B cell (primary cell): Measurements from ENCODE around the gene RPL11. TPM values are rescaled to one million over a fixed set of nuclear protein-coding genes. Genes with fewer than 3 reads are reported as not detected.

ENCODE experiments used
- ATAC-seq: fragments of 200-7000 bp; cut with Tn5 transposase; one replicate; pipeline ENCODE4 v1.10.0; 2021; ENCODE audit warnings: low read depth, mild to moderate bottlenecking, moderate number of reproducible peaks, moderate library complexity
- CTCF ChIA-PET: fragments of 350-600 bp; sonication (Branson Sonifier 250); formaldehyde crosslinking; loops from one replicate; lab custom pipeline; 2021; ENCODE audit warnings: antibody characterized with exemption, inconsistent platforms; lab: Charles Lee
- POLR2A ChIA-PET: fragments of 350-600 bp; sonication (Branson Sonifier 250); formaldehyde crosslinking; loops from one replicate; lab custom pipeline; 2021; ENCODE audit warnings: antibody characterized with exemption; lab: Charles Lee
- DNase-seq: peaks from one replicate; pipeline ENCODE4 v3.0.0; 2013
- H2AFZ ChIP-seq: 2 replicates; pipeline ENCODE4 v1.6.1; 2012; ENCODE audit warnings: mild to moderate bottlenecking, low read depth, low read length; ENCODE audit not compliant: insufficient read depth, poor library complexity, severe bottlenecking
- H3K27ac ChIP-seq, 2 donors: 1 replicate in 1 of 2; 2 replicates in 1 of 2; pipeline ENCODE4 v1.5.1; 2012 to 2013; ENCODE audit warnings: low read length in 2 of 2, mild to moderate bottlenecking in 2 of 2, moderate library complexity in 1 of 2
- H3K27me3 ChIP-seq, 4 experiments: fragments of 200-600 bp in 1 of 4; sonication (generic) in 1 of 4; replicated peaks in 1 of 4; 1 replicate in 2 of 4; 2 replicates in 2 of 4; pipeline versions ENCODE4 v1.6.1 to v1.7.0; 2013 to 2016; ENCODE audit warnings: low read length in 3 of 4, mild to moderate bottlenecking in 2 of 4, mixed read lengths in 1 of 4, moderate library complexity in 1 of 4; ENCODE audit not compliant: insufficient read depth in 4 of 4, control insufficient read depth in 3 of 4; ENCODE audit errors: control extremely low read depth in 1 of 4
- H3K36me3 ChIP-seq, 2 experiments: replicated peaks in 1 of 2; 1 replicate in 1 of 2; 2 replicates in 1 of 2; pipeline versions ENCODE4 v1.6.1 to v1.7.1; 2013; ENCODE audit warnings: low read length in 1 of 2; ENCODE audit not compliant: insufficient read depth in 2 of 2, control insufficient read depth in 1 of 2; ENCODE audit errors: control extremely low read depth in 1 of 2, extremely low read depth in 1 of 2
- H3K4me1 ChIP-seq, 2 donors: fragments of 200-600 bp in 1 of 2; sonication (generic) in 1 of 2; 1 replicate in 1 of 2; 2 replicates in 1 of 2; pipeline versions ENCODE4 v1.5.1 to v1.6.1; 2013 to 2017; ENCODE audit warnings: low read length in 2 of 2; ENCODE audit not compliant: control insufficient read depth in 2 of 2, insufficient read depth in 2 of 2
- H3K4me2 ChIP-seq: replicated peaks from 2 replicates; pipeline ENCODE3; 2012; ENCODE audit warnings: mild to moderate bottlenecking, low read depth, low read length; ENCODE audit not compliant: poor library complexity, severe bottlenecking
- H3K4me3 ChIP-seq, 5 experiments: fragments of 200-600 bp in 1 of 5; sonication (generic) in 1 of 5; 1 replicate in 3 of 5; 2 replicates in 2 of 5; pipeline versions ENCODE4 v1.5.1 to v1.7.0; 2011 to 2016; ENCODE audit warnings: low read length in 4 of 5, mild to moderate bottlenecking in 4 of 5, low read depth in 2 of 5, control low read depth in 1 of 5, moderate library complexity in 1 of 5; ENCODE audit not compliant: insufficient read depth in 1 of 5; ENCODE audit errors: control extremely low read depth in 1 of 5, extremely low read depth in 1 of 5
- H3K79me2 ChIP-seq: fragments of 200-600 bp; sonication (generic); one replicate; pipeline ENCODE4 v1.6.0; 2016; ENCODE audit warnings: low read length; ENCODE audit not compliant: control insufficient read depth, insufficient read depth
- H3K9ac ChIP-seq: fragments of 200-600 bp; sonication (generic); 2 replicates; pipeline ENCODE4 v1.6.1; 2017; ENCODE audit warnings: mild to moderate bottlenecking, low read length, moderate library complexity
- H3K9me3 ChIP-seq, 3 donors: one replicate each; pipeline versions ENCODE4 v1.6.1 to v1.7.1; 2013; ENCODE audit warnings: low read length in 2 of 3; ENCODE audit not compliant: control insufficient read depth in 2 of 3, insufficient read depth in 1 of 3; ENCODE audit errors: control extremely low read depth in 1 of 3
- H4K20me1 ChIP-seq: 2 replicates; pipeline ENCODE4 v1.6.0; 2012; ENCODE audit warnings: mild to moderate bottlenecking, low read length; ENCODE audit not compliant: insufficient read depth, control insufficient read depth, poor library complexity, severe bottlenecking
- H3K27ac Mint-ChIP-seq: one replicate; pipeline ENCODE4 v1.8.0; 2021; ENCODE audit warnings: mixed read lengths
- H3K27me3 Mint-ChIP-seq: one replicate; pipeline ENCODE4 v1.8.0; 2021; ENCODE audit warnings: mixed read lengths
- H3K4me1 Mint-ChIP-seq: one replicate; pipeline ENCODE4 v1.8.0; 2021; ENCODE audit warnings: mixed read lengths
- H3K4me3 Mint-ChIP-seq: one replicate; pipeline ENCODE4 v1.8.0; 2021; ENCODE audit warnings: mixed read lengths
- H3K9me3 Mint-ChIP-seq: one replicate; pipeline ENCODE4 v1.8.0; 2022; ENCODE audit warnings: mixed read lengths; ENCODE audit not compliant: insufficient read depth
- EZH2 ChIP-seq: IDR thresholded peaks from 2 replicates; pipeline ENCODE4 v1.6.1; 2012; ENCODE audit warnings: borderline replicate concordance, low read depth, mild to moderate bottlenecking, moderate library complexity, low read length; ENCODE audit not compliant: insufficient read depth, poor library complexity, severe bottlenecking
- WGBS: methylation state at CpG from one replicate; pipeline ENCODE4 v1.1.5; 2013; ENCODE audit warnings: missing lambda C conversion rate; ENCODE audit not compliant: insufficient coverage; 5-methylcytosine and 5-hydroxymethylcytosine counted together
- intact Hi-C: fragments of 100-400 bp; cut with micrococcal nuclease; formaldehyde crosslinking; loops from one replicate; pipeline ENCODE4 v1.10.0; 2022
- polyA plus RNA-seq: library from polyadenylated mRNA; depleted of rRNA; stranded (reverse); fragments of >200 nt; gene quantifications from 2 replicates; pipeline ENCODE4 v1.2.3, GENCODE V29; 2012
- total RNA-seq, 2 donors: library from RNA; stranded (reverse); fragments of 120-200 nt in 1 of 2; gene quantifications; 1 replicate in 1 of 2; 2 replicates in 1 of 2; pipeline versions ENCODE4 v1.2.3 to v1.2.4, GENCODE V29; 2013 to 2022
- TF ChIP-seq, protein P1 (sequence below): fragments of 200-600 bp; IDR thresholded peaks from one replicate; pipeline ENCODE4 v1.8.0; 2022; ENCODE audit warnings: antibody characterized with exemption, mild to moderate bottlenecking

RPL11 gene
- total and polyA plus RNA-seq, 2 donors (not counting 1 experiment from before 2014, with no cell fraction given) = 1,373 to 1,539 TPM

DNA sequence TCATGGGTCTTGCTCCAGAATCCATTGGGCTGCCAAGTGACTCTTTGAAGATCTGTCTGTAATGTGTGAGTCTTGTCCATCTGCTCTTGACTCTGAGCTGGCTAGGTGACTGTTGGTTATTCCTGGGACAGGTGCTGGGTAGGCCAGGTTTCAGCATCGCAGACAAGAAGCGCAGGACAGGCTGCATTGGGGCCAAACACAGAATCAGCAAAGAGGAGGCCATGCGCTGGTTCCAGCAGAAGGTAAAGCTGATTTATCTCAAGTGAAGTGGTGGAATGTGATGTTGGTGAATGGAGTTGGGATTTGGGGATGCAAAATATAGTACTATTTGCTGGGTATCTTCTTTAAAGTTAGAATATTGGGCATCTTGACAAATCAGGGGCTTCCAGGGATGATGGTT, 4.1 kb downstream of the RPL11 start:
- H3K36me3 ChIP-seq = peaks cover 2 to 79% of the 10 kb centered on the region in 2 experiments
- Mint-ChIP-seq H3K4me3 (no peak overlapping the region), H3K9me3 (no peaks in the 10 kb centered on the region), H3K4me1 (peaks cover 59% of the 10 kb centered on the region), H3K27me3 (no peaks in the 10 kb centered on the region), H3K27ac (no peak overlapping the region)
- POLR2A ChIA-PET = interaction anchor here (0.6 to 1.1 kb wide), 2 partner anchors 27 to 42 kb away, joined by 3 to 5 read pairs; no protein-coding TSS in a partner anchor
- H3K4me1 ChIP-seq = peaks cover 16 to 22% of the 10 kb centered on the region in 2 donors
- CTCF ChIA-PET = interaction anchor here (1.4 to 10.1 kb wide), 2 partner anchors 12 to 51 kb away, joined by 4 to 112 read pairs; partner anchors contain the start of gene ELOA
- no peak overlapping the region for H3K9ac ChIP-seq
- peaks cover 75% of the 10 kb centered on the region for H4K20me1 ChIP-seq
- DNase-seq (no peak), ATAC-seq (no peak)
- H3K27ac ChIP-seq = no peak overlapping the region
- H3K27me3 ChIP-seq = no peaks in the 10 kb centered on the region
- TF ChIP-seq EZH2 = no peak
- TF ChIP-seq, protein P1, sequence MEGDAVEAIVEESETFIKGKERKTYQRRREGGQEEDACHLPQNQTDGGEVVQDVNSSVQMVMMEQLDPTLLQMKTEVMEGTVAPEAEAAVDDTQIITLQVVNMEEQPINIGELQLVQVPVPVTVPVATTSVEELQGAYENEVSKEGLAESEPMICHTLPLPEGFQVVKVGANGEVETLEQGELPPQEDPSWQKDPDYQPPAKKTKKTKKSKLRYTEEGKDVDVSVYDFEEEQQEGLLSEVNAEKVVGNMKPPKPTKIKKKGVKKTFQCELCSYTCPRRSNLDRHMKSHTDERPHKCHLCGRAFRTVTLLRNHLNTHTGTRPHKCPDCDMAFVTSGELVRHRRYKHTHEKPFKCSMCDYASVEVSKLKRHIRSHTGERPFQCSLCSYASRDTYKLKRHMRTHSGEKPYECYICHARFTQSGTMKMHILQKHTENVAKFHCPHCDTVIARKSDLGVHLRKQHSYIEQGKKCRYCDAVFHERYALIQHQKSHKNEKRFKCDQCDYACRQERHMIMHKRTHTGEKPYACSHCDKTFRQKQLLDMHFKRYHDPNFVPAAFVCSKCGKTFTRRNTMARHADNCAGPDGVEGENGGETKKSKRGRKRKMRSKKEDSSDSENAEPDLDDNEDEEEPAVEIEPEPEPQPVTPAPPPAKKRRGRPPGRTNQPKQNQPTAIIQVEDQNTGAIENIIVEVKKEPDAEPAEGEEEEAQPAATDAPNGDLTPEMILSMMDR = no peak
- H3K9me3 ChIP-seq = no peaks in the 10 kb centered on the region
- H3K4me3 ChIP-seq = no peak overlapping the region
- peaks cover 20% of the 10 kb centered on the region for H3K79me2 ChIP-seq
- no peak overlapping the region for H2AFZ ChIP-seq
- intact Hi-C loops = loop anchor here (10.0 kb wide), 1 partner anchor 719 kb away; the partner anchor contains the start of genes NIPAL3 and STPG1
- H3K4me2 ChIP-seq = no peak overlapping the region
- 97% methylated on average over 3 of the region's 3 CpGs for WGBS

DNA sequence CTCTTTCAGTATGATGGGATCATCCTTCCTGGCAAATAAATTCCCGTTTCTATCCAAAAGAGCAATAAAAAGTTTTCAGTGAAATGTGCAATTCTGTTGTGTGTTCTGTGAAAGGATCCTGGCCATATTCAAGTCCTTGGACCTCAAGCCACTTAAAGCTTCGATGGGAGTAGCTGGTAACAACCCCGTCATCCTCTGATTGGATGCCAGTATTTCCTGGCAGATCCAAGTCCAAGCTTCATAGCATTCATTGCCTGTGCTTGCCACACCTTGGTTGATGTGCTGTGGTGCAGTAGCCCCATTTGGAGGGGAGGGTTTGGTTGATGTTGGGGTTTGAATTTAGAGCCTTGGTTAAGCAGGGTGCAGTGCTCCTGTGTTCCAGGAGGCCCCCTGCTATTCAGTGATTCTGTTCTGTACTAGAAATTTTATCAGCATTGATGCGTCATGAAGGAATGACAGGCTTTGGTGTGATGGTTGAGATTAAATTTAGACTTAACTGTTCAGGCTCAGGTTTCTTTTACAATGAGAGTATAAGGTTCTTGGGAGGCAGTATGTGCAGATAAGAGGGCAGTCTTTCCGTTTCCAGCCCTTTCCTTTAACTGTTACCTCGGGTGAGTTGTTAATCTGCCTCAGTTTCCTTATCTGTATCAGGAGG, 4.9 kb downstream of the RPL11 start:
- Histone ChIP-seq H3K4me2 (no peak overlapping the region), H3K27ac (no peak overlapping the region), H3K27me3 (no peaks in the 10 kb centered on the region), H3K9ac (no peak overlapping the region), H3K79me2 (peaks cover 24% of the 10 kb centered on the region), H3K36me3 (peaks cover 2 to 87% of the 10 kb centered on the region in 2 experiments), H4K20me1 (peaks cover 75% of the 10 kb centered on the region), H3K4me1 (peaks cover 16 to 22% of the 10 kb centered on the region in 2 donors), H2AFZ (no peak overlapping the region), H3K4me3 (no peak overlapping the region), H3K9me3 (no peaks in the 10 kb centered on the region)
- H3K4me1 Mint-ChIP-seq = peaks cover 59% of the 10 kb centered on the region
- no peak overlapping the region for H3K4me3 Mint-ChIP-seq
- H3K27ac Mint-ChIP-seq = no peak overlapping the region
- intact Hi-C loops = loop anchor here (10.0 kb wide), 1 partner anchor 718 kb away; the partner anchor contains the start of genes NIPAL3 and STPG1
- H3K9me3 Mint-ChIP-seq = no peaks in the 10 kb centered on the region
- POLR2A ChIA-PET = interaction anchor here (1.1 kb wide), 1 partner anchor 26 kb away, joined by 3 read pairs; no protein-coding TSS in a partner anchor
- no peak for DNase-seq
- no peak for TF ChIP-seq EZH2
- TF ChIP-seq, protein P1 = no peak
- WGBS = 97% methylated on average over 3 of the region's 6 CpGs
- H3K27me3 Mint-ChIP-seq = no peaks in the 10 kb centered on the region
- CTCF ChIA-PET = interaction anchor here (1.3 to 10.1 kb wide), 5 partner anchors 13 to 76 kb away, joined by 4 to 112 read pairs (median 6); partner anchors contain the start of gene ELOA
- ATAC-seq = no peak
